IMR-90 (cell line): ENCODE results near the gene LAMA4. TPM values are rescaled to one million over a fixed set of nuclear protein-coding genes. Genes with fewer than 3 reads are reported as not detected.

Experiments used
- ATAC-seq: fragments of 200-7000 bp; cut with Tn5 transposase; 2 replicates; pipeline ENCODE4 v1.9.1; 2020; ENCODE audit warnings: low read depth, mild to moderate bottlenecking, moderate library complexity
- BruUV-seq: library from RNA; stranded (reverse); fragments of 400-500 nt; replicated peaks from 2 replicates; lab custom pipeline; 2021; lab: Mats Ljungman, UMichigan
- CTCF ChIA-PET: fragments of 300-600 bp; formaldehyde crosslinking; extraction: SDS; loops from one replicate; lab custom pipeline; 2021; ENCODE audit warnings: antibody characterized with exemption; lab: Yijun Ruan, JAX
- POLR2A ChIA-PET: fragments of 300-600 bp; sonication (Branson Sonifier 250); formaldehyde crosslinking; loops from one replicate; lab custom pipeline; 2022; ENCODE audit warnings: antibody characterized with exemption; ENCODE audit not compliant: unreplicated experiment; lab: Charles Lee
- DNase-seq: peaks from one replicate; pipeline ENCODE4 v3.0.0; 2013
- H2AFZ ChIP-seq: replicated peaks from 2 replicates; pipeline ENCODE3; 2013; ENCODE audit warnings: low read length, mild to moderate bottlenecking; ENCODE audit not compliant: poor library complexity
- H2AK5ac ChIP-seq: 2 replicates; pipeline ENCODE4 v1.6.1; 2013; ENCODE audit warnings: low read depth, low read length, inconsistent platforms
- H2AK9ac ChIP-seq: replicated peaks from 2 replicates; pipeline ENCODE3; 2013; ENCODE audit warnings: mild to moderate bottlenecking, low read depth, low read length, moderate library complexity; ENCODE audit not compliant: poor library complexity
- H2BK120ac ChIP-seq: 2 replicates; pipeline ENCODE4 v1.6.1; 2013; ENCODE audit warnings: low read depth, low read length, inconsistent platforms
- H2BK15ac ChIP-seq: 3 replicates; pipeline ENCODE4 v1.6.1; 2013; ENCODE audit warnings: low read depth, low read length, inconsistent platforms
- H2BK20ac ChIP-seq: 2 replicates; pipeline ENCODE4 v1.6.1; 2013; ENCODE audit warnings: low read depth, mild to moderate bottlenecking, inconsistent platforms, low read length, moderate library complexity
- H2BK5ac ChIP-seq: 2 replicates; pipeline ENCODE4 v1.6.1; 2013; ENCODE audit warnings: mild to moderate bottlenecking, low read depth, low read length, inconsistent platforms; ENCODE audit not compliant: poor library complexity, severe bottlenecking
- H3K14ac ChIP-seq: replicated peaks from 2 replicates; pipeline ENCODE4 v1.6.1; 2013; ENCODE audit warnings: low read depth, low read length, inconsistent platforms
- H3K18ac ChIP-seq: 2 replicates; pipeline ENCODE4 v1.6.1; 2013; ENCODE audit warnings: low read depth, low read length, control low read depth
- H3K23ac ChIP-seq: 2 replicates; pipeline ENCODE4 v1.6.1; 2013; ENCODE audit warnings: low read depth, low read length, inconsistent platforms
- H3K27ac ChIP-seq: 2 replicates; pipeline ENCODE4 v1.5.1; 2013; ENCODE audit warnings: mild to moderate bottlenecking, control low read depth, low read length; ENCODE audit not compliant: insufficient read depth
- H3K27me3 ChIP-seq: 2 replicates; pipeline ENCODE4 v1.6.1; 2013; ENCODE audit warnings: low read length; ENCODE audit not compliant: control insufficient read depth, insufficient read depth
- H3K36me3 ChIP-seq: 2 replicates; pipeline ENCODE4 v1.6.1; 2013; ENCODE audit warnings: low read length, mixed read lengths; ENCODE audit not compliant: control insufficient read depth, insufficient read depth
- H3K4ac ChIP-seq: 2 replicates; pipeline ENCODE4 v1.6.1; 2013; ENCODE audit warnings: low read depth, low read length, inconsistent platforms
- H3K4me1 ChIP-seq: 2 replicates; pipeline ENCODE4 v1.6.1; 2013; ENCODE audit warnings: low read length, mixed read lengths; ENCODE audit not compliant: control insufficient read depth, insufficient read depth
- H3K4me2 ChIP-seq: 2 replicates; pipeline ENCODE4 v1.6.1; 2013; ENCODE audit warnings: low read depth, mild to moderate bottlenecking, control low read depth, low read length, moderate library complexity
- H3K4me3 ChIP-seq: 2 replicates; pipeline ENCODE4 v1.5.1; 2013; ENCODE audit warnings: low read depth, mild to moderate bottlenecking, control low read depth, low read length, moderate library complexity; ENCODE audit not compliant: insufficient read depth
- H3K56ac ChIP-seq: 2 replicates; pipeline ENCODE4 v1.6.1; 2013; ENCODE audit warnings: low read length, inconsistent platforms; ENCODE audit not compliant: insufficient read depth; ENCODE audit errors: extremely low read depth
- H3K79me1 ChIP-seq, 2 experiments: 2 replicates each; pipeline ENCODE4 v1.6.1; 2013; ENCODE audit warnings: low read length in 2 of 2, inconsistent platforms in 1 of 2, low read depth in 1 of 2
- H3K9ac ChIP-seq: 2 replicates; pipeline ENCODE4 v1.6.1; 2013; ENCODE audit warnings: low read depth, low read length, control low read depth
- H3K9me1 ChIP-seq: 2 replicates; pipeline ENCODE4 v1.6.1; 2013; ENCODE audit warnings: low read length, inconsistent platforms; ENCODE audit not compliant: insufficient read depth
- H3K9me3 ChIP-seq: 2 replicates; pipeline ENCODE4 v1.6.1; 2013; ENCODE audit warnings: low read length; ENCODE audit not compliant: control insufficient read depth, insufficient read depth
- H4K20me1 ChIP-seq: 2 replicates; pipeline ENCODE4 v1.6.1; 2013; ENCODE audit warnings: low read length, inconsistent platforms; ENCODE audit not compliant: insufficient read depth
- H4K5ac ChIP-seq: 2 replicates; pipeline ENCODE4 v1.6.1; 2013; ENCODE audit warnings: mild to moderate bottlenecking, low read depth, low read length, control low read depth
- H4K8ac ChIP-seq, 2 experiments: 2 replicates each; pipeline ENCODE4 v1.6.1; 2013; ENCODE audit warnings: low read depth in 2 of 2, low read length in 2 of 2, control low read depth in 1 of 2, inconsistent platforms in 1 of 2
- H4K91ac ChIP-seq: 2 replicates; pipeline ENCODE4 v1.6.1; 2013; ENCODE audit warnings: low read depth, low read length, inconsistent platforms; ENCODE audit not compliant: insufficient read depth
- CHD1 ChIP-seq: IDR thresholded peaks from 2 replicates; pipeline ENCODE4 v1.6.1; 2012; ENCODE audit warnings: low read depth, low read length, improper control_type of control experiment
- CTCF ChIP-seq: conservative IDR thresholded peaks from 2 replicates; pipeline ENCODE4 v1.5.1; 2012; ENCODE audit warnings: mild to moderate bottlenecking, low read depth, low read length, improper control_type of control experiment
- ELK1 ChIP-seq: fragments of 150-350 bp; IDR thresholded peaks from 2 replicates; pipeline ENCODE4 v1.6.1; 2016; ENCODE audit warnings: low read depth, mild to moderate bottlenecking, low read length, moderate library complexity, borderline replicate concordance
- FOS ChIP-seq: fragments of 150-350 bp; IDR thresholded peaks from 2 replicates; pipeline ENCODE4 v1.6.1; 2016; ENCODE audit warnings: low read depth, low read length
- MAZ ChIP-seq: IDR thresholded peaks from 2 replicates; pipeline ENCODE4 v1.6.1; 2012; ENCODE audit warnings: low read depth, mild to moderate bottlenecking, low read length, improper control_type of control experiment, moderate library complexity, borderline replicate concordance
- MXI1 ChIP-seq: IDR thresholded peaks from 2 replicates; pipeline ENCODE4 v1.6.1; 2012; ENCODE audit warnings: low read depth, mild to moderate bottlenecking, low read length, moderate library complexity, borderline replicate concordance
- NFE2L2 ChIP-seq: fragments of 150-350 bp; IDR thresholded peaks from 2 replicates; pipeline ENCODE4 v1.6.1; 2016; ENCODE audit warnings: low read depth, mild to moderate bottlenecking, low read length
- POLR2A ChIP-seq: IDR thresholded peaks from 2 replicates; pipeline ENCODE4 v1.6.1; 2012; ENCODE audit warnings: mild to moderate bottlenecking, low read depth, low read length
- RAD21 ChIP-seq: IDR thresholded peaks from 2 replicates; pipeline ENCODE4 v1.6.1; 2012; ENCODE audit warnings: low read length, improper control_type of control experiment
- RCOR1 ChIP-seq: IDR thresholded peaks from 2 replicates; pipeline ENCODE4 v1.6.1; 2012; ENCODE audit warnings: mild to moderate bottlenecking, low read length, improper control_type of control experiment; ENCODE audit not compliant: insufficient replicate concordance
- RFX5 ChIP-seq: IDR thresholded peaks from 2 replicates; pipeline ENCODE4 v1.8.0; 2012; ENCODE audit warnings: low read depth, mild to moderate bottlenecking, low read length, moderate library complexity
- SMC3 ChIP-seq: fragments of 150-350 bp; IDR thresholded peaks from 2 replicates; pipeline ENCODE4 v1.6.1; 2016; ENCODE audit warnings: low read depth, mild to moderate bottlenecking, antibody characterized with exemption, low read length, moderate library complexity
- USF2 ChIP-seq: fragments of 150-350 bp; IDR thresholded peaks from 2 replicates; pipeline ENCODE4 v1.6.1; 2017; ENCODE audit warnings: mild to moderate bottlenecking, antibody characterized with exemption, low read length, low read depth
- WGBS, 2 experiments: methylation state at CpG; one replicate each; pipeline versions ENCODE4 v1.1.5 to v1.1.7; 2013; ENCODE audit warnings: missing lambda C conversion rate in 2 of 2; ENCODE audit not compliant: insufficient read length in 1 of 2; ENCODE audit errors: extremely low coverage in 2 of 2; 5-methylcytosine and 5-hydroxymethylcytosine counted together
- dilution Hi-C: fragments of 300-500 bp; cut with HindIII; formaldehyde crosslinking; loops from one replicate; pipeline ENCODE4 v1.14.3; 2018; ENCODE audit warnings: low sequenced_read_pairs; ENCODE audit not compliant: unreplicated experiment
- in situ Hi-C: fragments of 300-500 bp; cut with MboI; formaldehyde crosslinking; loops from 3 replicates; pipeline ENCODE4 v1.14.3; 2019; ENCODE audit warnings: low sequenced_read_pairs, inconsistent platforms, mixed read lengths
- intact Hi-C: fragments of 100-400 bp; cut with micrococcal nuclease; formaldehyde crosslinking; loops from 2 replicates; pipeline ENCODE4 v1.10.0; 2022
- polyA plus RNA-seq, 3 experiments: library from polyadenylated mRNA; depleted of rRNA; stranded (reverse); fragments of >200 nt; gene quantifications; 2 replicates each; pipeline ENCODE4 v1.2.3, GENCODE V29; 2012; ENCODE audit warnings: low replicate concordance in 1 of 3
- total RNA-seq: library from RNA; depleted of rRNA; stranded (reverse); fragments of >200 nt; gene quantifications from 2 replicates; pipeline ENCODE4 v1.2.3, GENCODE V29; 2012

The LAMA4 gene
- total and polyA plus RNA-seq, 2 of the 4 experiments (the other 2 are of a cell fraction) = 33.9 to 35.8 TPM

GRCh38 chr6:112254921-112255320 lies 554 bp upstream of the LAMA4 start:
- Histone ChIP-seq H3K4me1 (peaks cover 6% of the 10 kb centered on the region), H3K9me3 (no peaks in the 10 kb centered on the region), H3K56ac (no peak overlapping the region), H4K91ac (peak overlapping the region; percentile 55), H3K36me3 (peaks cover 5% of the 10 kb centered on the region; the same call in 1 of the 2 replicates), H4K5ac (peak overlapping the region; percentile 9; the same call in 1 of the 2 replicates), H3K27me3 (no peaks in the 10 kb centered on the region), H3K79me1 (peaks cover 5 to 13% of the 10 kb centered on the region in 2 experiments), H2BK20ac (peak overlapping the region; percentile 45), H2BK15ac (peak overlapping the region; percentile 80; the same call in 2 of the 3 replicates), H3K14ac (peak overlapping the region; percentile 27; the same call in 1 of the 2 replicates), H4K8ac (peak overlapping the region; percentile 85 to 86), H3K18ac (peak overlapping the region; percentile 95; the same call in 1 of the 2 replicates), H3K9ac (peak overlapping the region; percentile 99; the same call in 1 of the 2 replicates), H2BK5ac (no peak overlapping the region), H4K20me1 (no peaks in the 10 kb centered on the region), H3K27ac (peak overlapping the region; percentile 89; the same call in 1 of the 2 replicates), H3K23ac (peak overlapping the region; percentile 99; the same call in 1 of the 2 replicates), H3K4me3 (peak overlapping the region; percentile 89; the same call in 1 of the 2 replicates), H3K4me2 (peak overlapping the region; percentile 97), H2BK120ac (peak overlapping the region; percentile 91; the same call in 1 of the 2 replicates), H2AK5ac (peak overlapping the region; percentile 47; the same call in 1 of the 2 replicates), H2AFZ (peak overlapping the region; percentile 89), H2AK9ac (no peak overlapping the region), H3K4ac (peak overlapping the region; percentile 34), H3K9me1 (no peaks in the 10 kb centered on the region; the same call in 1 of the 2 replicates)
- ATAC-seq = no peak
- TF ChIP-seq ELK1 (no peak), FOS (no peak), RCOR1 (no peak), SMC3 (no peak), POLR2A (no peak), RAD21 (no peak), RFX5 (no peak), MXI1 (no peak), CHD1 (no peak), USF2 (no peak), MAZ (no peak), NFE2L2 (no peak), CTCF (no peak)
- ChIA-PET CTCF (interaction anchor here (0.7 to 1.6 kb wide), 2 partner anchors 25 to 74 kb away, joined by 3 to 6 read pairs; no protein-coding TSS in a partner anchor), POLR2A (interaction anchor here (0.6 to 0.8 kb wide), 3 partner anchors 8 to 60 kb away, joined by 3 read pairs; no protein-coding TSS in a partner anchor)
- intact Hi-C loops (loop anchor here (1.0 to 5.0 kb wide), 5 partner anchors 38 to 118 kb away; no protein-coding TSS in a partner anchor), in situ Hi-C loops (no loop called here), dilution Hi-C loops (no loop called here)
- no TSS peak for BruUV-seq
- no peak for DNase-seq
- no CpG with 5 or more reads among the region's 3 CpGs for WGBS, 2 experiments
